ENCODE results near the gene CRABP2. TPM values are rescaled to one million over a fixed set of nuclear protein-coding genes. Genes with fewer than 3 reads are reported as not detected.

CRABP2 gene
- 10 to 100 TPM in 1 of 4 donors, 1 to 10 TPM in 3; 2.4 to 16.5 (median 4.0) TPM for total RNA-seq

GRCh38 chr1:156705321-156705917 lies at the start of gene CRABP2:
CRABP2 (minus strand) TSS chr1:156705583; CDS start chr1:156705446, 137 bp downstream.
- TF ChIP-seq CTCF (IDR thresholded peaks at IDR 0.05; ENCODE audit: low read depth) = no peak

- TF ChIP-seq CTCF (IDR thresholded peaks at IDR 0.05; ENCODE audit: low read depth) = no peak
Observed at GRCh38 chr1:156754219-156754618, 48.8 kb upstream of the CRABP2 start.

- no peak for TF ChIP-seq CTCF (IDR thresholded peaks at IDR 0.05; ENCODE audit: low read depth)
Observed at GRCh38 chr1:156752843-156753482, 47.6 kb upstream of the CRABP2 start.

- TF ChIP-seq CTCF (IDR thresholded peaks at IDR 0.05; ENCODE audit: low read depth) = no peak
Observed at GRCh38 chr1:156751757-156752481, 46.5 kb upstream of the CRABP2 start.

- TF ChIP-seq CTCF (IDR thresholded peaks at IDR 0.05; ENCODE audit: low read depth) = no peak
Observed at GRCh38 chr1:156751451-156751756, 46.0 kb upstream of the CRABP2 start, which contains the start of gene HDGF. HDGF (minus strand) TSS chr1:156751675; CDS start chr1:156751429, 246 bp downstream.

- no peak for TF ChIP-seq CTCF (IDR thresholded peaks at IDR 0.05; ENCODE audit: low read depth)
Observed at GRCh38 chr1:156750711-156751450, 45.5 kb upstream of the CRABP2 start.

Data from subcutaneous adipose tissue (tissue), 4 donors.